GM12878 (cell line): Measurements from ENCODE around the gene RHBDD1. TPM values are rescaled to one million over a fixed set of nuclear protein-coding genes. Genes with fewer than 3 reads are reported as not detected.

Source experiments
- CHD4 ChIP-seq: fragments of 200-600 bp; sonication (generic); IDR thresholded peaks from 2 replicates; pipeline ENCODE4 v1.6.1; 2016; ENCODE audit warnings: mild to moderate bottlenecking
- CREM ChIP-seq: IDR thresholded peaks from 2 replicates; pipeline ENCODE4 v1.6.1; 2014; ENCODE audit warnings: antibody characterized with exemption, low read depth
- HDGF ChIP-seq: fragments of 450-650 bp; IDR thresholded peaks from 2 replicates; pipeline ENCODE4 v1.6.1; 2016; ENCODE audit warnings: antibody characterized with exemption
- MTA2 ChIP-seq: fragments of 450-650 bp; IDR thresholded peaks from 2 replicates; pipeline ENCODE4 v1.6.1; 2016; ENCODE audit warnings: low read depth, mild to moderate bottlenecking, moderate library complexity
- RAD51 ChIP-seq: fragments of 450-650 bp; IDR thresholded peaks from 2 replicates; pipeline ENCODE4 v1.6.1; 2016; ENCODE audit warnings: moderate library complexity, mild to moderate bottlenecking, inconsistent platforms
- RCOR1 ChIP-seq: conservative IDR thresholded peaks from 2 replicates; pipeline ENCODE4 v1.6.1; 2012; ENCODE audit warnings: low read depth, low read length, improper control_type of control experiment
- SIX5 ChIP-seq: IDR thresholded peaks from 2 replicates; pipeline ENCODE4 v1.6.1; 2011; ENCODE audit warnings: mild to moderate bottlenecking, low read depth, low read length, moderate library complexity; ENCODE audit not compliant: severe bottlenecking
- ZBTB11 ChIP-seq: fragments of 450-650 bp; formaldehyde crosslinking; IDR thresholded peaks from 2 replicates; pipeline ENCODE4 v1.5.0; 2022; ENCODE audit warnings: mild to moderate bottlenecking, missing genetic modification characterization
- ZBTB40 ChIP-seq: fragments of 450-650 bp; IDR thresholded peaks from 2 replicates; pipeline ENCODE4 v1.6.1; 2016; ENCODE audit warnings: mild to moderate bottlenecking, moderate library complexity, borderline replicate concordance
- ZNF687 ChIP-seq: fragments of 450-650 bp; IDR thresholded peaks from 2 replicates; pipeline ENCODE4 v1.6.1; 2017; ENCODE audit warnings: mild to moderate bottlenecking, moderate library complexity
- polyA plus RNA-seq, 11 experiments: library from polyadenylated mRNA; depleted of rRNA in 4 of 11; unstranded in 6 of 11; stranded (reverse) in 5 of 11; fragments of >200 nt; fragmentation: Nextera tagmentation in 4 of 11; fragmentation: Illumina TruSeq in 1 of 11; extraction: Ambion mirVana in 4 of 11; extraction: Trizol in 1 of 11; gene quantifications; 1 replicate in 1 of 11; 2 replicates in 10 of 11; pipeline versions ENCODE4 v1.2.1 to v1.2.3, GENCODE V29; 2011 to 2016; ENCODE audit warnings: inconsistent platforms in 2 of 11, missing spikeins in 2 of 11, low read depth in 1 of 11
- total RNA-seq, 4 experiments: library from RNA; depleted of rRNA in 3 of 4; stranded (reverse); fragments of >200 nt in 3 of 4; fragmentation: Illumina TruSeq in 1 of 4; extraction: Trizol in 1 of 4; gene quantifications; 2 replicates each; pipeline versions ENCODE4 v1.2.1 to v1.2.3, GENCODE V29; 2013 to 2021
- TF ChIP-seq, protein P1 (sequence below): fragments of 450-650 bp; conservative IDR thresholded peaks from 2 replicates; pipeline ENCODE4 v1.6.1; 2017; ENCODE audit warnings: mild to moderate bottlenecking, moderate library complexity

The RHBDD1 gene
- total and polyA plus RNA-seq, 10 of the 15 experiments (the other 5 are each of a cell fraction or from before 2014, with no cell fraction given): 7.1 to 36.4 (median 14.7) TPM

- TF ChIP-seq ZBTB40 (peak; percentile 15; the same call in 1 of the 2 replicates), HDGF (no peak), SIX5 (no peak), ZNF687 (no peak), RAD51 (no peak), MTA2 (no peak), ZBTB11 (CRISPR knock-in tag) (no peak), CHD4 (no peak), CREM (0 out of 2 replicates have a peak, but pooled peaks have one; percentile 12), RCOR1 (no peak)
- TF ChIP-seq, protein P1, sequence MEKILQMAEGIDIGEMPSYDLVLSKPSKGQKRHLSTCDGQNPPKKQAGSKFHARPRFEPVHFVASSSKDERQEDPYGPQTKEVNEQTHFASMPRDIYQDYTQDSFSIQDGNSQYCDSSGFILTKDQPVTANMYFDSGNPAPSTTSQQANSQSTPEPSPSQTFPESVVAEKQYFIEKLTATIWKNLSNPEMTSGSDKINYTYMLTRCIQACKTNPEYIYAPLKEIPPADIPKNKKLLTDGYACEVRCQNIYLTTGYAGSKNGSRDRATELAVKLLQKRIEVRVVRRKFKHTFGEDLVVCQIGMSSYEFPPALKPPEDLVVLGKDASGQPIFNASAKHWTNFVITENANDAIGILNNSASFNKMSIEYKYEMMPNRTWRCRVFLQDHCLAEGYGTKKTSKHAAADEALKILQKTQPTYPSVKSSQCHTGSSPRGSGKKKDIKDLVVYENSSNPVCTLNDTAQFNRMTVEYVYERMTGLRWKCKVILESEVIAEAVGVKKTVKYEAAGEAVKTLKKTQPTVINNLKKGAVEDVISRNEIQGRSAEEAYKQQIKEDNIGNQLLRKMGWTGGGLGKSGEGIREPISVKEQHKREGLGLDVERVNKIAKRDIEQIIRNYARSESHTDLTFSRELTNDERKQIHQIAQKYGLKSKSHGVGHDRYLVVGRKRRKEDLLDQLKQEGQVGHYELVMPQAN: no peak
These were observed 3.3 kb downstream of the RHBDD1 start (continued) for GRCh38 chr2:226839161-226839560.
